GM12872 (cell line): Measurements from ENCODE around the gene PPP1R16B.

Experiments
- CTCF ChIP-seq: IDR thresholded peaks from 3 replicates; pipeline ENCODE4 v1.5.1; 2011; ENCODE audit warnings: low read depth, mild to moderate bottlenecking, low read length, moderate library complexity; ENCODE audit not compliant: insufficient read depth

Gene PPP1R16B

DNA sequence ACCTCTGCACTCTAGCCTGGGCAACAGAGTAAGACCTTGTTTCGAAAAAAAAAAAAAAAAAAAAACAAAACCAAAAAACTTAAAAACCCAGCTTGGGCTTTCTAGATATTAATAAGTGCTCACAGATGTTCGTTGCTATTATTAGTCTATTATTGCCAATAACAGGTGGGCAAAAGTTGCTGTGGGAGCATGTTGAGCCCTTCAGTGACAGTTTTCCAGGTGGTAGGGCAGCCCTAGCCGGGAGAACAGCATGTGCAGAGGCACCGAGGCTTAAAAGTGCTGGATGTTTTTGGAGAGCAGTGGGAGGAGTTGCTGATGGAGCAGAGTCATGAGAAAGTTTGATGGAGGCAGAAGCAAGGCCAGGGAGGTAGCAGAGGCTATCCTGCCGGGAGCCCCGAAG lies 4.4 kb downstream of the PPP1R16B start:
- no peak for TF ChIP-seq CTCF

DNA sequence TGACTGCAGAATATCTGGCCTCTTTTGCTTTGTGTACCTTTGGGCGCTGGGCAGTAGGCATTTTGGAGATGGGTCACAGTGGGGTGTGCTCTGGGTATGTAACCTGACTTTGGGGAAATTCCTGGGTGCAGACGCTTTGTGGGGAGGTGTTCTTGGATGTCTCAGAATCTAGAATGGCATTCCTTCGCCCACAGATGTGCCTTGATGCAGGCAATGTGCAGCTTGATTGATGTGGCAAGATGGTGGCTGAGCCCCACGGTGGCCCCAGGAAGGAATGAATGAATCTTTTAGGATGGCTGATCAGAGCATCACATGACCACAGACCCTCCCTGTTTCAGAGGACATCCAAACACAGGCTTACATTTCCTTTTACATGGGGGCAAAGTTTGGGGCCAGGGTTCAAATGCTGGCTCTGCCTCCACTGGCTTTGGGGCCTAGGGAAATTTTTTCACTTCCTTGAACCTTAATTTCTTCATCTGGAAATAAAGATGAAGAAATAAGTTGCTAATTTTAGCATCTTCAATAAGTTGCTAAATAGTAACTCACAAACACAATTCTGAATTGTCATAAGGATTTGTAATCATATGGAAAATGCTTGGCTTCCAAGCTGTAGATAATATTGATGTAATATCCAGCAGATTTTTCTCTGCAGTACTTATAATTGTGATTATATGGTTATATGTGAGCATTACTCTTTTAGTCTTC lies 5.6 kb downstream of the PPP1R16B start:
- TF ChIP-seq CTCF, result no peak

- no peak for TF ChIP-seq CTCF
These were observed 6.3 kb downstream of the PPP1R16B start for GRCh38 chr20:38811769-38812168.

GRCh38 chr20:38812182-38812581 lies 6.7 kb downstream of the PPP1R16B start:
- no peak for TF ChIP-seq CTCF

- TF ChIP-seq CTCF, result no peak
These were observed 7.4 kb downstream of the PPP1R16B start for GRCh38 chr20:38812709-38813573.

DNA sequence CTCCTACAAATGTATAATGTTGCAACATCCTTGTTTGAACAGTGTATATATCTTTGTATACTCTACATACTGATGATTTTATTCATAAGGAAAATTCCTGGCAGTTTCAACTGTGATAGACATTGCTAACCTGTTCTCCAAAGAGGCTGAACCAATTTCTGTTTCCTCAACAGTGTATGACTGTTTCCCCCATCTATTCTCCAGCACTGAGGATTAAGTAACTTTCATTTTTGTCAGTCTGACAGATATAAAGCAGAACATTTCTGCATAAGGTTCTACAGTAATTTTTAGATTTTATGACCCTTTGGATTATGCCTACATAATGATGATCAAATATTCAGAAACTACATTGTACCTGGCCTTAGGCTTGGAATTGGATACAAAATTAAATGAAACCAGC lies 9.9 kb downstream of the PPP1R16B start:
- no peak for TF ChIP-seq CTCF

- TF ChIP-seq CTCF, result no peak
These were observed 12.9 kb downstream of the PPP1R16B start for GRCh38 chr20:38818113-38819065.
